Measurements from ENCODE around the gene GOLGA8G.
"Not testable (repeated sequence)": the region's sequence is repeated elsewhere in the genome, so short reads cannot be mapped to it uniquely, and the experiment has no call there.

DNA sequence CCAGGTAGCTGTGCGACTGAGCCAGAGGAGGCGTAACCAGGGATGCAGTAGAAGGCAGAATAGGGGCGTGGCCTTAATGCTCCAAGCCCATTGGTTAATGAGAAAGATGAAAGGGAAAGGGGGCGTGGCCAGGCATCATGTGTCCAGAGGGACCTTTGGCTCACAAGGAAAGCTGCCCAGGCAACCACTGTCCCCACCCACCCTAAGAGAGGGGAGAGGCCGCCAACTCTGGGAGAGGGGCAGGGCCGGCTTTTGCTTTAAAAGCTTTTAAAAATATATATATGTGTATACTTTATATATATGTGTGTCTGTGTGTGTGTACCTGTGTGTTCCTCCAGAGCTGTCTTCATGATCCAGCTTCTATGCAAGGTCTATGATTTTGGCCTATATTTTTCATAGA is at the start of gene GOLGA8G:
- not testable (repeated sequence) for TF ChIP-seq EZH2 (IDR thresholded peaks at IDR 0.05; ENCODE audit: borderline replicate concordance)
- TF ChIP-seq, protein P1, sequence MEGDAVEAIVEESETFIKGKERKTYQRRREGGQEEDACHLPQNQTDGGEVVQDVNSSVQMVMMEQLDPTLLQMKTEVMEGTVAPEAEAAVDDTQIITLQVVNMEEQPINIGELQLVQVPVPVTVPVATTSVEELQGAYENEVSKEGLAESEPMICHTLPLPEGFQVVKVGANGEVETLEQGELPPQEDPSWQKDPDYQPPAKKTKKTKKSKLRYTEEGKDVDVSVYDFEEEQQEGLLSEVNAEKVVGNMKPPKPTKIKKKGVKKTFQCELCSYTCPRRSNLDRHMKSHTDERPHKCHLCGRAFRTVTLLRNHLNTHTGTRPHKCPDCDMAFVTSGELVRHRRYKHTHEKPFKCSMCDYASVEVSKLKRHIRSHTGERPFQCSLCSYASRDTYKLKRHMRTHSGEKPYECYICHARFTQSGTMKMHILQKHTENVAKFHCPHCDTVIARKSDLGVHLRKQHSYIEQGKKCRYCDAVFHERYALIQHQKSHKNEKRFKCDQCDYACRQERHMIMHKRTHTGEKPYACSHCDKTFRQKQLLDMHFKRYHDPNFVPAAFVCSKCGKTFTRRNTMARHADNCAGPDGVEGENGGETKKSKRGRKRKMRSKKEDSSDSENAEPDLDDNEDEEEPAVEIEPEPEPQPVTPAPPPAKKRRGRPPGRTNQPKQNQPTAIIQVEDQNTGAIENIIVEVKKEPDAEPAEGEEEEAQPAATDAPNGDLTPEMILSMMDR (IDR thresholded peaks at IDR 0.05; ENCODE audit: poor library complexity) = not testable (repeated sequence)

Measured in hepatocyte (in vitro differentiated cells).